Upper lobe of left lung (tissue), 4 donors: Measurements from ENCODE around the gene YAE1.

Source experiments
- POLR2A ChIP-seq, 4 donors: fragments of 450-650 bp; IDR thresholded peaks; one replicate each; pipeline ENCODE4 v1.5.1; 2016 to 2017; ENCODE audit warnings: antibody characterized with exemption in 4 of 4, mild to moderate bottlenecking in 2 of 4
- POLR2AphosphoS5 ChIP-seq, 2 donors: sonication (generic); formaldehyde crosslinking; IDR thresholded peaks; one replicate each; pipeline ENCODE4 v1.5.1; 2017; ENCODE audit warnings: antibody characterized with exemption in 2 of 2
- TF ChIP-seq, protein P1 (sequence below), 6 experiments: fragments of 450-650 bp in 4 of 6; fragments of 200-600 bp in 2 of 6; sonication (generic) in 2 of 6; IDR thresholded peaks; one replicate each; pipeline ENCODE4 v1.5.1; 2016 to 2019; ENCODE audit warnings: antibody characterized with exemption in 6 of 6

DNA sequence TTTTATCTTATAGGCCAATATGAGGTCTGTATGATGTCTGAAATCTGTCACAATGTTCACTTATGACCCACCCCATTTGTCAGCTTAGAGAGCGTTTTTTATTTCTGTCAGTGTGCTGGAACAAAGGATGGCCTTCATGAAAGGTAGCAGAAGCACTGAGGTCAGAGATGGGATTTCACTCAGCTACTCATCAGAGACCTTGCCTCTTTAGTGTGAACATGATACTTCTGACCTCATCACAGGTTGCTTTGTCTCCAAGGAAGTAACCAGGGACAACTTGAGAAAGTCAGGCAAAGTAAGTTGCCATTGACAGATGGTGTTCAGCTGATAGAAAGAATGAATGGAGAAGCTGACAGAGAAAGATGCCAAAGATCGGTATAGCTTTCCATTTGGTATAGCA is 16.3 kb downstream of the YAE1 start:
- TF ChIP-seq, protein P1, sequence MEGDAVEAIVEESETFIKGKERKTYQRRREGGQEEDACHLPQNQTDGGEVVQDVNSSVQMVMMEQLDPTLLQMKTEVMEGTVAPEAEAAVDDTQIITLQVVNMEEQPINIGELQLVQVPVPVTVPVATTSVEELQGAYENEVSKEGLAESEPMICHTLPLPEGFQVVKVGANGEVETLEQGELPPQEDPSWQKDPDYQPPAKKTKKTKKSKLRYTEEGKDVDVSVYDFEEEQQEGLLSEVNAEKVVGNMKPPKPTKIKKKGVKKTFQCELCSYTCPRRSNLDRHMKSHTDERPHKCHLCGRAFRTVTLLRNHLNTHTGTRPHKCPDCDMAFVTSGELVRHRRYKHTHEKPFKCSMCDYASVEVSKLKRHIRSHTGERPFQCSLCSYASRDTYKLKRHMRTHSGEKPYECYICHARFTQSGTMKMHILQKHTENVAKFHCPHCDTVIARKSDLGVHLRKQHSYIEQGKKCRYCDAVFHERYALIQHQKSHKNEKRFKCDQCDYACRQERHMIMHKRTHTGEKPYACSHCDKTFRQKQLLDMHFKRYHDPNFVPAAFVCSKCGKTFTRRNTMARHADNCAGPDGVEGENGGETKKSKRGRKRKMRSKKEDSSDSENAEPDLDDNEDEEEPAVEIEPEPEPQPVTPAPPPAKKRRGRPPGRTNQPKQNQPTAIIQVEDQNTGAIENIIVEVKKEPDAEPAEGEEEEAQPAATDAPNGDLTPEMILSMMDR (IDR thresholded peaks at IDR 0.05) = no peak
- TF ChIP-seq POLR2AphosphoS5 (IDR thresholded peaks at IDR 0.05) = no peak
- TF ChIP-seq POLR2A (IDR thresholded peaks at IDR 0.05) = no peak
